Mononuclear cell (primary cell): ENCODE data around the gene CERS5. TPM values are rescaled to one million over a fixed set of nuclear protein-coding genes. Genes with fewer than 3 reads are reported as not detected.
"Not testable (repeated sequence)": the region's sequence is repeated elsewhere in the genome, so short reads cannot be mapped to it uniquely, and the experiment has no call there.

ENCODE experiments used
- H3K27me3 ChIP-seq: 2 replicates; pipeline ENCODE4 v1.6.0; 2011; ENCODE audit warnings: low read length, control low read depth; ENCODE audit not compliant: insufficient read depth
- H3K4me1 ChIP-seq: 2 replicates; pipeline ENCODE4 v1.5.1; 2011; ENCODE audit warnings: mild to moderate bottlenecking, low read length, control low read depth; ENCODE audit not compliant: insufficient read depth
- H3K4me3 ChIP-seq: 2 replicates; pipeline ENCODE4 v1.5.1; 2011; ENCODE audit warnings: mild to moderate bottlenecking, low read length, moderate library complexity
- H3K9me3 ChIP-seq: 2 replicates; pipeline ENCODE4 v1.5.1; 2011; ENCODE audit warnings: low read depth, mild to moderate bottlenecking, control low read depth, low read length
- total RNA-seq: library from RNA; depleted of rRNA; stranded (reverse); fragments of >200 nt; gene quantifications from one replicate; pipeline ENCODE4 v1.2.3, GENCODE V29; 2012

Gene CERS5
- total RNA-seq, 1 donor = 30.3 TPM

GRCh38 chr12:50087995-50088394 lies 79.2 kb downstream of the CERS5 start:
- Histone ChIP-seq H3K9me3 (no peaks in the 10 kb centered on the region), H3K27me3 (no peaks in the 10 kb centered on the region), H3K4me1 (peaks cover 13% of the 10 kb centered on the region), H3K4me3 (no peak overlapping the region)

GRCh38 chr12:50087151-50087550 lies 80.0 kb downstream of the CERS5 start:
- Histone ChIP-seq H3K27me3 (no peaks in the 10 kb centered on the region), H3K4me3 (no peak overlapping the region), H3K9me3 (no peaks in the 10 kb centered on the region), H3K4me1 (peaks cover 13% of the 10 kb centered on the region)

GRCh38 chr12:50086148-50086547 lies 81.0 kb downstream of the CERS5 start:
- H3K4me1 ChIP-seq = peaks cover 13% of the 10 kb centered on the region
- H3K27me3 ChIP-seq = no peaks in the 10 kb centered on the region
- no peaks in the 10 kb centered on the region for H3K9me3 ChIP-seq
- no peak overlapping the region for H3K4me3 ChIP-seq

DNA sequence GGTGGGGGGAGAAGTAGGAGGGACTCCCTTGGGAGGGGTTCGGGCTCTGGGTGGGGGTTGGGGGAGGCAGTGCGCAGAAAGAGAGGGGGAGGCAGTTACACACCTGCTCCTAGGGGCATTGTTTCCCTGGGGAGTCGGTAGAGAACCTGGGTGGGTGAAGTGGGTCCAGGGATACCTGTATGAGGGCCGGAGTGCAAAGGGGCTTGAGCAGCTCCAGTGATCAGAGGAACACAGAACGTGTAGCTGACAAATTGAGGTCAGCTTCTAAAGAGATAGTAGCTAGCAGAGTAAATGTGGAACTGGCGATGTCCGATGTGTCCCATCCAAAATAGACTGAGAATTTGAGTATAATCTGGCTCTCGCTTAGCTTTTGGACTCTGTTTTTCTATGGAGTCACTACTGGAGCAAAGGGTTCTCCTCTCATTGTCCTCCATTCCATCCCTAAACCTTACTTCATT lies 81.5 kb downstream of the CERS5 start:
- no peaks in the 10 kb centered on the region for H3K27me3 ChIP-seq
- peaks cover 13% of the 10 kb centered on the region for H3K4me1 ChIP-seq
- H3K9me3 ChIP-seq = no peaks in the 10 kb centered on the region
- no peak overlapping the region for H3K4me3 ChIP-seq

DNA sequence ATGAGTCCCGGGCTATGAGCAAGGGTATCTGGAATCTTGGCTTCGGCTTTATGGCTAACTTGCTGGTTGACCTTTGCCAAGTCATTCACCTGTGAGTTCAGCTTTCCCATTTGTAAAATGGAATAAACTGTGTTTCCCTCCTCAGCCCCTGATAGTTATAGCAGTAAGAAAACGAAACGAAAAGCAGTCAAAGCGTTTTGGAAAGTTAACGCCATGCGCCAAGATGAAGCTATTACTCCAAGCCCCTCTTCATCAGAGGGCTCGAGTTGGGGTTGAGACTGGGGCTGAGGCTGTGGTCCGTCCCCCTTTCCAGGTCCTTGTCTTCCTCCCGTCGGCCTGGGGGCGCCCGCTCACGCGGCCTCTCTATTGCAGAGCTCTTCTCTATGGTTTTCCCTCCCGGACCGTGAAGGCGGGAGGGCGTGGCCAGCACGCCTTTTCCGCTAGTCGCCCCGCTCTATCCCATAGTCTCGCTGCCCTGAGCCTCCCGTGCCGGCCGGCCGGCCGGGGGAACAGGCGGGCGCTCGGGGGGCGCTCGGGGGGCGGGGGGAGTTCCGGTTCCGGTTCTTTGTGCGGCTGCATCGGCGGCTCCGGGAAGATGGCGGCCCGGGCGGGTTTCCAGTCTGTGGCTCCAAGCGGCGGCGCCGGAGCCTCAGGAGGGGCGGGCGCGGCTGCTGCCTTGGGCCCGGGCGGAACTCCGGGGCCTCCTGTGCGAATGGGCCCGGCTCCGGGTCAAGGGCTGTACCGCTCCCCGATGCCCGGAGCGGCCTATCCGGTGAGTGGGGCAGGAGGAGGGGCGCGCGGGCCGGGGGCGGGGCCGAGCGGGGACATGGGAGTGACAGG lies 82.2 kb downstream of the CERS5 start, which contains the start of gene SMARCD1:
Gene SMARCD1, plus strand, starts transcription at position 568 of the 840 bp plus-strand sequence. Its CDS starts 28 bp downstream, at position 596.
- peak within 1 kb of the TSS; percentile 69 for H3K4me3 ChIP-seq
- no peaks in the 10 kb centered on the region for H3K27me3 ChIP-seq
- peaks cover 13% of the 10 kb centered on the region for H3K4me1 ChIP-seq
- H3K9me3 ChIP-seq = no peaks in the 10 kb centered on the region

GRCh38 chr12:50084409-50084774 lies 82.8 kb downstream of the CERS5 start:
- H3K4me3 ChIP-seq = peak overlapping the region; percentile 69

GRCh38 chr12:50083301-50083700 lies 83.9 kb downstream of the CERS5 start:
- Histone ChIP-seq H3K4me1 (peaks cover 13% of the 10 kb centered on the region), H3K27me3 (no peaks in the 10 kb centered on the region), H3K9me3 (no peaks in the 10 kb centered on the region), H3K4me3 (no peak overlapping the region)

More at GRCh38 chr12:50084409-50084774, 82.8 kb downstream of the CERS5 start:
- H3K4me1 ChIP-seq = peaks cover 13% of the 10 kb centered on the region
- H3K27me3 ChIP-seq, H3K9me3 ChIP-seq: not testable (repeated sequence)

DNA sequence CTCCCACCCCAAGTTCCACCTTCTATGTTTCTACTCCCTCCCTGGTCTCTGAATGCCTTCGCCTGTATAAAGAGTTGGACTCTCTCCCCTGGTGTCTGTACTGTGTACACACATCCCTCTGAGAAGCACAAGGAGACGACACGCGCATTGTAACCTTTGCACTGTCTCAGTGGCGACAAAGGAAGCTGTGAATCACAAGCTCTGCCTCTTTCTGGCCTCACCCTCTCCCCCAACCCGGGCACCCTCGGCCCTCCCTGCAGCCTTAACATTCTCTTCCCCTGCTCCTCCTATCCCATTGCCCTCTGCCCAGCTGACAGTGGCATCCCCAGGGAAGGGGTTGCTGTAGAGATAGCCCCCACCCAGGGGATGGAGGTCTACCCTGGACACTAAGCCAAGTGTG lies 84.5 kb downstream of the CERS5 start:
- Histone ChIP-seq H3K27me3 (no peaks in the 10 kb centered on the region), H3K4me1 (peaks cover 13% of the 10 kb centered on the region), H3K4me3 (no peak overlapping the region), H3K9me3 (no peaks in the 10 kb centered on the region)

- H3K4me3 ChIP-seq = no peak overlapping the region
These were observed 85.9 kb downstream of the CERS5 start for GRCh38 chr12:50081096-50081808.

GRCh38 chr12:50079771-50080170 lies 87.4 kb downstream of the CERS5 start:
- Histone ChIP-seq H3K4me1 (peaks cover 7% of the 10 kb centered on the region), H3K9me3 (no peaks in the 10 kb centered on the region), H3K4me3 (no peak overlapping the region), H3K27me3 (no peaks in the 10 kb centered on the region)

More at GRCh38 chr12:50081096-50081808, 85.9 kb downstream of the CERS5 start:
- Histone ChIP-seq H3K4me1 (peaks cover 13% of the 10 kb centered on the region), H3K27me3 (no peaks in the 10 kb centered on the region), H3K9me3 (no peaks in the 10 kb centered on the region)

Other genes with a start within 250 kb of the CERS5 start
- gene AQP2, start 216.6 kb downstream of the CERS5 start, total RNA-seq = not detected
- gene AQP5, start 205.5 kb downstream of the CERS5 start, total RNA-seq = not detected
- gene AQP6, start 194.4 kb downstream of the CERS5 start, total RNA-seq = not detected
- 3.7 TPM for gene RACGAP1, start 141.9 kb downstream of the CERS5 start, total RNA-seq
- under 0.01 TPM for gene ASIC1, start 109.8 kb downstream of the CERS5 start, total RNA-seq
- gene SMARCD1, start 82.0 kb downstream of the CERS5 start, total RNA-seq = 74.3 TPM
- gene GPD1, start 63.4 kb downstream of the CERS5 start, total RNA-seq = 0.21 TPM
- 34.3 TPM for gene COX14, start 55.1 kb downstream of the CERS5 start, total RNA-seq
- 4.4 TPM for gene LIMA1, start 116.2 kb upstream of the CERS5 start, total RNA-seq
- 0.10 TPM for gene FAM186A, start 229.2 kb upstream of the CERS5 start, total RNA-seq
- 41.8 TPM for gene LARP4, start 233.5 kb upstream of the CERS5 start, total RNA-seq